ENCODE data around the gene LTBR. TPM values are rescaled to one million over a fixed set of nuclear protein-coding genes. Genes with fewer than 3 reads are reported as not detected.
A peak's percentile ranks its signal among the peaks of the same experiment; 100 is the strongest.

The LTBR gene
- total and polyA plus RNA-seq, 4 donors, result 15.8 to 138 (median 89.0) TPM

GRCh38 chr12:6378709-6379472, 5.1 kb upstream of the LTBR start:
- TF ChIP-seq REST (IDR thresholded peaks at IDR 0.05), result no peak
- TF ChIP-seq RXRA (IDR thresholded peaks at IDR 0.05), result peak; percentile 22 to 47
- TF ChIP-seq HNF4A (conservative IDR thresholded peaks at IDR 0.05), result no peak
- peak; percentile 87 for TF ChIP-seq NR2F2 (IDR thresholded peaks at IDR 0.05)
- TF ChIP-seq SP1 (IDR thresholded peaks at IDR 0.05), result peak; percentile 19
- no peaks in the 10 kb centered on the region for H3K27me3 ChIP-seq (ENCODE audit: control insufficient read depth in 4 of 4, insufficient read depth in 4 of 4, low read length in 3 of 4)
- no peaks in the 10 kb centered on the region for H3K36me3 ChIP-seq (ENCODE audit: control insufficient read depth in 4 of 4, insufficient read depth in 3 of 4, low read depth in 1 of 4, low read length in 3 of 4)
- H3K9me3 ChIP-seq (ENCODE audit: control insufficient read depth in 4 of 4, low read length in 3 of 4), result no peaks in the 10 kb centered on the region
- DNase-seq (ENCODE audit: low spot score), result no peak
- H3K9ac ChIP-seq (ENCODE audit: low read depth in 1 of 2, low read length in 2 of 2), result no peak overlapping the region
- WGBS, result 62% methylated on average over 13 of the region's 13 CpGs
- peaks cover 10 to 26% (median 20%) of the 10 kb centered on the region in 4 donors for H3K4me1 ChIP-seq (ENCODE audit: control insufficient read depth in 4 of 4, insufficient read depth in 4 of 4, low read length in 3 of 4)
- H3K27ac ChIP-seq (ENCODE audit: low read depth in 1 of 2, low read length in 2 of 2), result peak overlapping the region in 1 of 2 donors; percentile 7
- H3K4me3 ChIP-seq (ENCODE audit: low read depth in 1 of 3, low read length in 3 of 3), result no peak overlapping the region

- DNase-seq (ENCODE audit: low spot score), result no peak
- 89% methylated on average over 14 of the region's 14 CpGs for WGBS
- Histone ChIP-seq H3K4me3 (ENCODE audit: low read depth in 1 of 3, low read length in 3 of 3) (no peak overlapping the region), H3K4me1 (ENCODE audit: control insufficient read depth in 4 of 4, insufficient read depth in 4 of 4, low read length in 3 of 4) (peaks cover 9 to 29% (median 21%) of the 10 kb centered on the region in 4 donors), H3K36me3 (ENCODE audit: control insufficient read depth in 4 of 4, insufficient read depth in 3 of 4, low read depth in 1 of 4, low read length in 3 of 4) (peaks cover 0 to 2% (median 0%) of the 10 kb centered on the region in 4 donors), H3K9me3 (ENCODE audit: control insufficient read depth in 4 of 4, low read length in 3 of 4) (no peaks in the 10 kb centered on the region), H3K27me3 (ENCODE audit: control insufficient read depth in 4 of 4, insufficient read depth in 4 of 4, low read length in 3 of 4) (no peaks in the 10 kb centered on the region), H3K27ac (ENCODE audit: low read depth in 1 of 2, low read length in 2 of 2) (no peak overlapping the region), H3K9ac (ENCODE audit: low read depth in 1 of 2, low read length in 2 of 2) (no peak overlapping the region)
- TF ChIP-seq YY1 (IDR thresholded peaks at IDR 0.05), result no peak
- TF ChIP-seq HNF4G (IDR thresholded peaks at IDR 0.05), result no peak
- no peak for TF ChIP-seq RAD21 (IDR thresholded peaks at IDR 0.05)
- TF ChIP-seq CTCF (IDR thresholded peaks at IDR 0.05; ENCODE audit: low read depth, low read length, missing input control), result no peak
- no peak for TF ChIP-seq FOXA1 (IDR thresholded peaks at IDR 0.05)
- no peak for TF ChIP-seq HNF4A (conservative IDR thresholded peaks at IDR 0.05)
- no peak for TF ChIP-seq ZBTB33 (IDR thresholded peaks at IDR 0.05)
- no peak for TF ChIP-seq TAF1 (conservative IDR thresholded peaks at IDR 0.05)
- no peak for TF ChIP-seq SP1 (IDR thresholded peaks at IDR 0.05)
Observed at GRCh38 chr12:6380141-6381121, 3.5 kb upstream of the LTBR start.
